Epidermal melanocyte (primary cell): Measurements from ENCODE around the gene DCAF5.

Experiments used
- DNase-seq: peaks from one replicate; pipeline ENCODE4 v3.0.0; 2011; ENCODE audit warnings: low spot score; ENCODE audit not compliant: insufficient read length

Gene DCAF5

DNA sequence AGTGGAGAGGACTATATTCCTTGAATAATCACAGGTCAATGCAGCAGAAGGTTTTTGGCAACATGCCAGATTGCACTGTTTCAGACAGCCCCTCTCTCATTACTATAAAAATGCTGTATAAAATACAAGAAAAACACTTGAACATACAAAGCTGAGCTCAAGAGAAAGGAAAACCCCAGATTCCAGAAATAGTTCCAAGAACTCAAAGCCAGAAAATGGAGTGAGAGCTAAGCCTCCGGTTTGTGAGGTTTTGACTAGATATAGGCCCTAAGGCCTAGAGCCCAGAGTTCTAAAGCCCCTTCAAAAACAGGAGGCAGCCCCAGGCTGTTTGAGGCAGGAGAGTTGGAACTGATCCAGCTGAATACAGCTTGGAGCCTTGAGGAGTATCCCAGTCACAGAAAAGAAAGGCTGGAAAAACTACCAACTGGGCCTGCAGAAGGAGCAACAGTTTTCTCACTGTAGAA, 144.5 kb downstream of the DCAF5 start:
- peak; percentile 22 for DNase-seq

- no peak for DNase-seq
Measured at GRCh38 chr14:69006346-69006745, 146.6 kb downstream of the DCAF5 start.

DNA sequence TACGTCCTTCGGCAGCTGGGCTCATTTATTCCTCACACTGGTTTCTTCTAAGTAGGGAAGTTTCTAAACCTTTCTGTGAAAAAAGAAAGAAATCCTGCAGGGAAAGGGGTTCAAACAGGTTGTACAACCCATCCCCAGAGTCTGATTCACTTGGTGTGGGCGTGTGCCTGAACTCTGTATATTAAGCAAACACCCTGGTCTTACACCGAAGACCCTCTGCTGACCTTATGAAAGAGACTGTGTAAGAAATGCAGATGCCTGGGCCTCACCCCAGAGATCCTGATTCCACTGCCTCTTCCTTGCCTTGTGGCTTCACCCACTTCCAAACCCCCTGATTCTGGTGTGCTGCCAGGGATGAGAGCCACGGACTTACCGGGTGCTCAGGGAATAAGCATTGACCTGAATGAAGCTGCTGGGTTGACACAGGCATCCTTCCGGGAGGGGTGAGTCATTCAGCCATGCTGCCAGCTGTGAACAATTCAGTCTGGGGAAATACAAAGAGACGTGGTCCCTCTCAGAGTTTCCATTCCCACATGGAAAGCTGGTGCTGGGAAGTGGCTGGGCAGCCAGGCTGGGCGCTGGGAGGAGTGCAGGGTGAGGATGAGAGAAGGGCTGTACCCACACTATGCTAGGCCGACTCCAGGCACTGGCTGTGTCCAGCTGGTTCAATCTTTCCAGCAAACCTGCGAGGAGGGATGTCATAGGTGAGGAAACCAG, 147.3 kb downstream of the DCAF5 start:
- DNase-seq: peak; percentile 83

- DNase-seq: no peak
Measured at GRCh38 chr14:69004731-69005431, 148.0 kb downstream of the DCAF5 start.

- DNase-seq: no peak
Measured at GRCh38 chr14:69003626-69004025, 149.3 kb downstream of the DCAF5 start.

DNA sequence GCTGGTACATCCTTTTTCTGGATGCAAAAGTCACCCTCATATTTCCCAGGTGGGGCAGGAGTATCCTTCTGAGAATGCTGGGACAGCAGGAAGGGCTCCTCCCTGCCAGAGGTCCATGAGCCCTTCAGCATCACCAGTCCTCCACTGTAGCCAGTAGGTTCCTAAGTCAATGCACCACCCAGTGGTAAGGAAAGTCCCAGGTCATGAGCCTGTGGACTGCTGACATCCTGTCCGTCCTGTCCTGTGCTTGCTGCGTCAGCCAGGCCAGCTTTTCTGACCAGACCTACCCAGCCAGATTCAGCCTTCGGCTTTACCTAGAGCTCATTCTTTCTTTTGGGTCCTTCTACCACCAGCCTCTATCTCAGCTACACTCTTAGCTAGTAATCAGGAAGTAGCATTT, 150.8 kb downstream of the DCAF5 start:
- no peak for DNase-seq

DNA sequence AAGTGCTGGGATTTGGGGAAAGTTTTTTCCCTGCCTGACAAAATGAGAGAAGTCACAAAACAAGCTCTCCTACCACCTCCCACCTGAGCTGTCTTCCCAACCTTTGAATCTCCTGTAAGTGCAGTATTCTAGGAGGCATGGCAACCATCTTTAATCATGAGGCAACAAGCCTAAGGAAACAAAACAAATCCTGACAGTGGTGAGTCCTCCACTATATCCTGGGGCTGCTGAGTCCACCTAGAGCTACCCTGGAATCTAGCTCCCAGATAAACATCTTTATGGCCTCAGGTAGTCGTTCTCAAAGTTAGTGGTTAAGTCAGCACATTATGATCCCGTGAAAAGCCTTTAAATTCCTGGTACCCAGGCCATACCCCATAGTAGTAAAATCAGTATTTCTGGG, 151.5 kb downstream of the DCAF5 start:
- no peak for DNase-seq
